GM12891 (cell line): ENCODE results near the gene ABCB8.

Source experiments
- PAX5 ChIP-seq: IDR thresholded peaks from 2 replicates; pipeline ENCODE4 v1.6.1; 2011; ENCODE audit warnings: low read length, moderate library complexity, mild to moderate bottlenecking; ENCODE audit not compliant: insufficient read depth, severe bottlenecking
- POLR2A ChIP-seq: IDR thresholded peaks from 2 replicates; pipeline ENCODE4 v1.6.1; 2011; ENCODE audit warnings: low read depth, low read length, control low read depth
- POLR2AphosphoS5 ChIP-seq: IDR thresholded peaks from 2 replicates; pipeline ENCODE4 v1.6.1; 2011; ENCODE audit warnings: low read depth, low read length, control low read depth
- POU2F2 ChIP-seq: IDR thresholded peaks from 2 replicates; pipeline ENCODE4 v1.6.1; 2011; ENCODE audit warnings: low read depth, mild to moderate bottlenecking, control low read depth, low read length, moderate library complexity
- SPI1 ChIP-seq: IDR thresholded peaks from 2 replicates; pipeline ENCODE4 v1.6.1; 2011; ENCODE audit warnings: low read depth, low read length, control low read depth
- TAF1 ChIP-seq: IDR thresholded peaks from 2 replicates; pipeline ENCODE4 v1.6.1; 2011; ENCODE audit warnings: low read depth, low read length, control low read depth

- TF ChIP-seq POLR2A (no peak), POLR2AphosphoS5 (no peak), PAX5 (no peak), POU2F2 (no peak), TAF1 (no peak), SPI1 (no peak)
Measured at GRCh38 chr7:151035026-151035717, 6.9 kb downstream of the ABCB8 start.
